Astrocyte of the cerebellum (primary cell): ENCODE measurements around the gene TECTA.

Source experiments
- DNase-seq: peaks from one replicate; pipeline ENCODE4 v3.0.0-alpha.2; 2011; ENCODE audit warnings: low read depth
- H3K4me3 ChIP-seq: 2 replicates; pipeline ENCODE4 v1.5.1; 2011; ENCODE audit warnings: mild to moderate bottlenecking, low read depth, low read length, moderate library complexity
- in situ Hi-C: cut with HindIII; loops from 2 replicates; pipeline ENCODE4 v1.10.0; 2017; ENCODE audit warnings: low sequenced_read_pairs
- TF ChIP-seq, protein P1 (sequence below): IDR thresholded peaks from 2 replicates; pipeline ENCODE4 v1.5.1; 2012; ENCODE audit warnings: low read length, low read depth, moderate library complexity, mild to moderate bottlenecking; ENCODE audit errors: missing control alignments

The TECTA gene

DNA sequence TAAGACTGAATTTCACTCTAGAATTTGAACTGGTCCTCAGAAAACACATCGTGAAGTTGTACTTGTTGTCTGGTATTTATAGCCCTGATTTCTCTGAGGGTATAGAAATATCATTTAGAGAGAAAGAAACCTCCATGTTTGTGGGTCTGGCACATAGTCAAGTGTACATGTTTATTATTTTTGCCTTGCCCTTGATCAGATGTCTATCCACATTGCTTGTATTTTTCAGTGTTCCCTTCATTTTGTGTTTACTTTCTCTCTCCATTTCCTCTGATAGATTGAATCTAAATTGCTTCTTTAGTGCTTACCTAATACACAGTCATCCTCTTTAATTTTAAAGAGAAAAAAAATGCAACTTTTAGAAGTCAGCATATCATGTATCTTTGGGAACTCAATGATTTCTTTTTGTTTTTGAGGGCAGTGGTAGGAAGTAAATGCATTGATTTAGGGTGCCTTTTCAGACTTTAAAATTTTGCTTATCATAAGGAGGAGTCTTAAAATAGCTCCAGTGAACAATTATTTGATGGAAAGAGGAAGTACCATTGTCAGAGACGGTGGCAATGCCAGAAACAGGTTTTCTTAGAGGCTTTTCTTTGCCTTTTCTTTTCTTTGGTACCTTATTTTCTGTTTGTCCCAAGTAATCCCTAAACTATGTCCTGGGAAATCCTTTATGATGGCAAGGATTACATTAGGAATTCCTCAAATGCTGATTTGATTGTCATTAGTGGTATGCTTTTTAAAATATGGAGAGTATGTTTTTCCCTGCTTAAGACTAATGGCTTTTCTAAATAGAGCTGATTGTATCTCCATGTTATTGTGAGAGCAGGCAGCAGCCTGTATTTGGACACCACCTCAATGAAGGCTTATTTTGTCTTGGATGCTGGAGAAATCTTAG lies 29.8 kb upstream of the TECTA start:
- in situ Hi-C loops = no loop called here
- TF ChIP-seq, protein P1, sequence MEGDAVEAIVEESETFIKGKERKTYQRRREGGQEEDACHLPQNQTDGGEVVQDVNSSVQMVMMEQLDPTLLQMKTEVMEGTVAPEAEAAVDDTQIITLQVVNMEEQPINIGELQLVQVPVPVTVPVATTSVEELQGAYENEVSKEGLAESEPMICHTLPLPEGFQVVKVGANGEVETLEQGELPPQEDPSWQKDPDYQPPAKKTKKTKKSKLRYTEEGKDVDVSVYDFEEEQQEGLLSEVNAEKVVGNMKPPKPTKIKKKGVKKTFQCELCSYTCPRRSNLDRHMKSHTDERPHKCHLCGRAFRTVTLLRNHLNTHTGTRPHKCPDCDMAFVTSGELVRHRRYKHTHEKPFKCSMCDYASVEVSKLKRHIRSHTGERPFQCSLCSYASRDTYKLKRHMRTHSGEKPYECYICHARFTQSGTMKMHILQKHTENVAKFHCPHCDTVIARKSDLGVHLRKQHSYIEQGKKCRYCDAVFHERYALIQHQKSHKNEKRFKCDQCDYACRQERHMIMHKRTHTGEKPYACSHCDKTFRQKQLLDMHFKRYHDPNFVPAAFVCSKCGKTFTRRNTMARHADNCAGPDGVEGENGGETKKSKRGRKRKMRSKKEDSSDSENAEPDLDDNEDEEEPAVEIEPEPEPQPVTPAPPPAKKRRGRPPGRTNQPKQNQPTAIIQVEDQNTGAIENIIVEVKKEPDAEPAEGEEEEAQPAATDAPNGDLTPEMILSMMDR = no peak
- DNase-seq = no peak
- no peak overlapping the region for H3K4me3 ChIP-seq

DNA sequence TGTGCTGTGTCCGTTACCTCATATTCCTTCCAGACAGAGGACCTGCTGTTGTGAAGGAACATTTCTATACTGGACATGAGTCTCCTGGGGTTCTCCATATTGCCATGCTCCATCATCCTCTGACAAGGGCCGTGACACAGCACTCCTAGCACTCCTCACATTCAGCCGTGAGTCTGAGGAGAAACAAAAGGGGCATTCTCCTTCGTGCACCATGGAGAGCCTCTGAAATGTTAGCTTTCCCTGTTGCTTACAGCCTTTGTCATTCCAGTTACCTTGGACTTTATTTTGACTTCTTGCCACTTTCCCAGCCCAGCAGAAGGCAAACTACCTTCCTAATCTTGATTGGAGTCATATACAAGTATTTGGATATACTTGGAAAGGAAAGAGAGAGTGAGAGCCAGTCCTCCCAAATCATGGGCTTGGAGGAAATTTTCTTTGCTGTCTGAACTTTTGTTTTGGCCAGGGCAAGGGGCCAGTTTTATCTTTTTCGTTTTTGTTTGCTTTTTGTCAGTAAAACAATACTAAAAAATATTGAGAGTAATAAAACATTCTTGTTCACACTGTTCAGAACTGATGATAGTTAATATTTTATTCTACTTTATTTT lies 29.1 kb upstream of the TECTA start:
- H3K4me3 ChIP-seq = no peak overlapping the region
- in situ Hi-C loops = no loop called here
- TF ChIP-seq, protein P1 = no peak
- no peak for DNase-seq

DNA sequence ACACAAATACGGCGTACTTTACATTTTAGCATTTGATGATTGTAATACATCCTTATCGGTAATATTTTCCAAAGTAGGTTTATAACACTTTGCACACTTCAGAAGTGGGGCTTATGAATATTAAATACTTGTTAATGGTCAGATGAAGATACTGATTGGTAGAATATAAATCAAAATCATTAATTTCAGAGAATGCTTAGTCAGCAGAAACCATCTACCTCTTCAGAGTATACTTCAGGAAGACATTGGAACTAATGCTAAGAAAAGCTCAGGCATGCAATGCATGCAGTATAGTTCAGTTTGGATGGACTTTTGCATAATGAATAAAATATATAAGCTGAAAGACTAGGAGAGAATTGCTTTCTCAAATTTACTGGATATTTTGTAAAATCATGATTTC lies 19.7 kb upstream of the TECTA start:
- DNase-seq = no peak
- TF ChIP-seq, protein P1 = no peak
- in situ Hi-C loops = no loop called here
- H3K4me3 ChIP-seq = no peak overlapping the region

DNA sequence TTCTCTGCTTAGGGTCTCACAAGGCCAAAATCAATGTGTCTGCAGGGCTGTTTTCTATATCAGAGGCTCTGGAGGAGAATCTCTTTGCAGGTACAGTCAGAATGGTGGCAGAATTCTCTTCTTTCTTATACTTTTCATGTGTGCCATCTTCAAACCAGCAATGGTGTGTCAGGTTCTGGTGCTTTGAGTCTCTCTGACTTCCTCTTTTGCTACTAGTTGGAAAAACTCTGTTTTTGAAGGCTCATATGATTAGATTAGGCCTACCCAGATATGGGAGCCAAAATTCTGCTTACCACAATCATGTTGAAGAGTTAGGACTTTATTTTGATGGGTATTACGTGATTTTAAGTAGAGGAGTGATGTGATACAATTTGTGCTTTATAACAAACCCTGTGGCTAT lies 18.8 kb upstream of the TECTA start:
- H3K4me3 ChIP-seq = no peak overlapping the region
- DNase-seq = no peak
- in situ Hi-C loops = no loop called here
- TF ChIP-seq, protein P1 = no peak

DNA sequence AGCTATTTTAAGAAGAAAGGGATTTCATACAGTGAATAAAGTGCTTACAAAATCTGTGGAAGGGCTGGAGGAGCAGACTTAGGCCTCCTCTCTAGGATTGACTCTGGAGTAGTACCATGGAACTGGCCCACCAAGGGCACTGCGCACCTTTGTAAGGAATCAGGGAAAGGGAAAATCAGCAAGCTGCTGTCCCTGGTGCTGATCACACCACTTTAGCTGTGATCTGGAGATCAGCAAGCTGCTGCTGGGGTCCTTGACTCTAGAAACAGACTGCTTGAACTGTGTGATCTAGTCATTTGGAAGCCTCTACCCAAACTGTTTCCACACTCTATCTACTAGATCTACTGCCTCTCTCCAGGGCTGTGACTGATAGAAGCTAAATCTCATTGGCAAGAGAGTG lies 18.4 kb upstream of the TECTA start:
- DNase-seq = no peak
- no peak overlapping the region for H3K4me3 ChIP-seq
- in situ Hi-C loops = no loop called here
- TF ChIP-seq, protein P1 = no peak

DNA sequence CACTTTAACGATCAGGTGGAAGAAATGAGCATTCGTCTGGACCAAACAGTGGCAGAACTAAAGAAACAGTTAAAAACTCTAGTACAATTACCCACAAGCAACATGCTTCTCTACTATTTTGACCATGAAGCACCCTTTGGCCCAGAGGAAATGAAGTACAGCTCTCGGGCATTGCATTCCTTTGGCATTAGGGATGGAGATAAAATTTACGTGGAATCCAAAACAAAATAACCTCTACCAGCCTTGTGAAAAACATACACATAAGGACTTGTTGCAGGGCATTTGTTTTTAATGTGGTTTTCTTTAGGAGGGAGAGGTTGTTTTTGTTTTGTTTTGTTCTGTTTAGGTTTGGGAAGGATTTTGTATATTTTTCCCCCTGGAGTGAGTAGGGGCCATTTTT lies 14.2 kb upstream of the TECTA start:
- in situ Hi-C loops = no loop called here
- TF ChIP-seq, protein P1 = no peak
- no peak for DNase-seq

More for the DNA sequence above, 14.2 kb upstream of the TECTA start:
- H3K4me3 ChIP-seq = no peak overlapping the region
